Measurements from ENCODE around the gene SPEF1. TPM values are rescaled to one million over a fixed set of nuclear protein-coding genes. Genes with fewer than 3 reads are reported as not detected.

Gene SPEF1
- total and polyA plus RNA-seq, 2 of the 13 experiments (the other 11 are each of a cell fraction or from before 2014, with no cell fraction given): 0.11 to 0.27 TPM

GRCh38 chr20:3778976-3779375, 2.3 kb downstream of the SPEF1 start:
- CTCF ChIA-PET (ENCODE audit: low intra/inter-chr PET ratio, low total read pairs): interaction anchor here (1.2 to 1.3 kb wide), 2 partner anchors 10 to 63 kb away, joined by 3 read pairs; no protein-coding TSS in a partner anchor
- whole genome bisulfite sequencing (ENCODE audit: low lambda C conversion rate): 64% methylated on average over 14 of the region's 18 CpGs

More at GRCh38 chr20:3778976-3779375, 2.3 kb downstream of the SPEF1 start:
- H3K9ac ChIP-seq (ENCODE audit: insufficient read depth, low read depth, low read length): no peak overlapping the region
- TF ChIP-seq ATF7 (IDR thresholded peaks at IDR 0.05): peak; percentile 25; the same call in 1 of the 2 replicates
- no peak for TF ChIP-seq ATF7 (CRISPR knock-in tag; IDR thresholded peaks at IDR 0.05)
- TF ChIP-seq ZNF530 (CRISPR knock-in tag; IDR thresholded peaks at IDR 0.05; ENCODE audit: low read depth): 0 out of 2 replicates have a peak, but pooled peaks have one; percentile 21
- TF ChIP-seq ZFYVE20 (CRISPR knock-in tag; IDR thresholded peaks at IDR 0.05; ENCODE audit: borderline replicate concordance, low read depth): no peak
- TF ChIP-seq ZNF281 (CRISPR knock-in tag; IDR thresholded peaks at IDR 0.05; ENCODE audit: borderline replicate concordance): 0 out of 2 replicates have a peak, but pooled peaks have one; percentile 29
- ATAC-seq (no peak), FAIRE-seq (no peak), DNase-seq (ENCODE audit: low spot score) (no peak)
- no peak overlapping the region for H3K27ac ChIP-seq (ENCODE audit: extremely low read length, insufficient read depth, low read length)
- POLR2A ChIA-PET: interaction anchor here (1.2 to 3.6 kb wide), 4 partner anchors 10 to 89 kb away, joined by 3 to 48 read pairs (median 6); partner anchors contain the start of genes ADISSP and AP5S1
- intact Hi-C loops (cut with micrococcal nuclease; ENCODE audit: unreplicated experiment) (no loop called here), in situ Hi-C loops (cut with HindIII; ENCODE audit: extremely low pct_ligation_motif_present, low pct_unique_long_range_greater_than_20kb) (no loop called here)
- no peaks in the 10 kb centered on the region for H3K36me3 ChIP-seq (replicated peaks in 1 of 2; ENCODE audit: control insufficient read depth in 1 of 2, insufficient read depth in 2 of 2, low read length in 2 of 2)
- H3K4me1 ChIP-seq (ENCODE audit: insufficient read depth, low read length): peaks cover 54% of the 10 kb centered on the region
- peak overlapping the region in 1 of 3 experiments; percentile 79; a peak in 1 of 6 replicates for H3K4me3 ChIP-seq (replicated peaks in 1 of 3; ENCODE audit: insufficient read depth in 1 of 3, low read depth in 2 of 3, low read length in 3 of 3)
- H3K4me2 ChIP-seq (ENCODE audit: low read depth, low read length): peak overlapping the region; percentile 96
- H4K20me1 ChIP-seq (ENCODE audit: insufficient read depth, low read length): no peaks in the 10 kb centered on the region
- H3K27me3 ChIP-seq (ENCODE audit: control insufficient read depth in 1 of 2, insufficient read depth in 2 of 2, low read length in 2 of 2): peaks cover 2 to 36% of the 10 kb centered on the region in 2 experiments
- H3K9me3 ChIP-seq (ENCODE audit: low read length): no peaks in the 10 kb centered on the region
- H3K79me2 ChIP-seq (ENCODE audit: insufficient read depth, low read length): no peaks in the 10 kb centered on the region
- H2AFZ ChIP-seq (ENCODE audit: low read length): no peak overlapping the region
- no TSS peak for BruUV-seq (replicated peaks)
